Vagina (tissue), 2 donors: Measurements from ENCODE around the gene OGFOD2. TPM values are rescaled to one million over a fixed set of nuclear protein-coding genes. Genes with fewer than 3 reads are reported as not detected.

Experiments used
- DNase-seq, 2 donors: peaks; one replicate each; pipeline ENCODE4 v3.0.0-alpha.2; 2017; ENCODE audit errors: extremely low spot score in 2 of 2
- H3K27ac ChIP-seq: fragments of 200-600 bp; sonication (generic); one replicate; pipeline ENCODE4 v1.5.1; 2019
- H3K27me3 ChIP-seq: fragments of 200-600 bp; sonication (generic); one replicate; pipeline ENCODE4 v1.5.1; 2019
- H3K36me3 ChIP-seq, 2 donors: fragments of 200-600 bp; sonication (generic); one replicate each; pipeline ENCODE4 v1.5.1; 2017 to 2019
- H3K4me1 ChIP-seq: fragments of 200-600 bp; sonication (generic); one replicate; pipeline ENCODE4 v1.5.1; 2019
- H3K4me3 ChIP-seq, 2 donors: fragments of 200-600 bp; sonication (generic); 1 replicate in 1 of 2; 2 replicates in 1 of 2; pipeline ENCODE4 v1.5.1; 2016 to 2019
- H3K9me3 ChIP-seq: fragments of 200-600 bp; sonication (generic); one replicate; pipeline ENCODE4 v1.5.1; 2019
- POLR2A ChIP-seq, 2 donors: fragments of 450-650 bp; IDR thresholded peaks; one replicate each; pipeline ENCODE4 v1.6.1; 2017; ENCODE audit warnings: antibody characterized with exemption in 2 of 2, mild to moderate bottlenecking in 2 of 2, moderate library complexity in 2 of 2
- POLR2AphosphoS5 ChIP-seq, 2 donors: sonication (generic); formaldehyde crosslinking; IDR thresholded peaks; one replicate each; pipeline ENCODE4 v1.9.0; 2017; ENCODE audit warnings: antibody characterized with exemption in 2 of 2, mild to moderate bottlenecking in 2 of 2, low read depth in 1 of 2; ENCODE audit not compliant: insufficient read depth in 1 of 2
- intact Hi-C: fragments of 100-400 bp; cut with DNase I; formaldehyde crosslinking; loops from one replicate; pipeline ENCODE4 v1.15.1; 2023
- total RNA-seq: library from RNA; depleted of rRNA; stranded (reverse); fragments of >200 nt; gene quantifications from one replicate; pipeline ENCODE4 v1.2.3, GENCODE V29; 2016
- TF ChIP-seq, protein P1 (sequence below), 3 experiments: fragments of 450-650 bp in 2 of 3; fragments of 200-600 bp in 1 of 3; sonication (generic) in 1 of 3; IDR thresholded peaks; one replicate each; pipeline ENCODE4 v1.5.1; 2017 to 2019; ENCODE audit warnings: antibody characterized with exemption in 3 of 3, mild to moderate bottlenecking in 2 of 3, moderate library complexity in 2 of 3

OGFOD2 gene
- total RNA-seq, 1 donor from 2014 or later: 26.0 TPM

DNA sequence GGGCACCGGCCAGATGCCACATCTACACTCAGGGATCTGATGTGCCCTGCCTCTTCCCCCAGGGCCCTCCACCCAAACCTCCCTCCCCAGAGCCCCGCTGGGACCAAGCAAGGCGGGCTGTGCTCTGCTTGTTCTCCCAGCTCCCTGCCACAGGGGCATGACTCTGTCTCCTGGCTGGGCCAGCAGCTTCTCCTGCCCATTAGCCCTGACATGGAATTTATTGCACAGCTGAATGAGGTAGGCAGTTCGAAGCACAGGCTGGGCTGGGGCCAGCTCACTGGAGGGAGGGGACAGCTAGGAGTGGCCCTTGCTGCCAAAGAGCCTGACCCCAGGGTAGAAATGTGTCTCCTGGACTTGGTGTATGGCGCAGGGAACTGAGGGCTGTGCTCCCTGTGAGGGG is 47.8 kb downstream of the OGFOD2 start:
- peaks cover 15% of the 10 kb centered on the region for H3K4me1 ChIP-seq
- no peaks in the 10 kb centered on the region for H3K27me3 ChIP-seq
- no peaks in the 10 kb centered on the region for H3K36me3 ChIP-seq
- DNase-seq: no peak
- intact Hi-C loops: no loop called here
- TF ChIP-seq, protein P1, sequence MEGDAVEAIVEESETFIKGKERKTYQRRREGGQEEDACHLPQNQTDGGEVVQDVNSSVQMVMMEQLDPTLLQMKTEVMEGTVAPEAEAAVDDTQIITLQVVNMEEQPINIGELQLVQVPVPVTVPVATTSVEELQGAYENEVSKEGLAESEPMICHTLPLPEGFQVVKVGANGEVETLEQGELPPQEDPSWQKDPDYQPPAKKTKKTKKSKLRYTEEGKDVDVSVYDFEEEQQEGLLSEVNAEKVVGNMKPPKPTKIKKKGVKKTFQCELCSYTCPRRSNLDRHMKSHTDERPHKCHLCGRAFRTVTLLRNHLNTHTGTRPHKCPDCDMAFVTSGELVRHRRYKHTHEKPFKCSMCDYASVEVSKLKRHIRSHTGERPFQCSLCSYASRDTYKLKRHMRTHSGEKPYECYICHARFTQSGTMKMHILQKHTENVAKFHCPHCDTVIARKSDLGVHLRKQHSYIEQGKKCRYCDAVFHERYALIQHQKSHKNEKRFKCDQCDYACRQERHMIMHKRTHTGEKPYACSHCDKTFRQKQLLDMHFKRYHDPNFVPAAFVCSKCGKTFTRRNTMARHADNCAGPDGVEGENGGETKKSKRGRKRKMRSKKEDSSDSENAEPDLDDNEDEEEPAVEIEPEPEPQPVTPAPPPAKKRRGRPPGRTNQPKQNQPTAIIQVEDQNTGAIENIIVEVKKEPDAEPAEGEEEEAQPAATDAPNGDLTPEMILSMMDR (IDR thresholded peaks at IDR 0.05): no peak
- TF ChIP-seq POLR2A (IDR thresholded peaks at IDR 0.05): no peak
- TF ChIP-seq POLR2AphosphoS5 (IDR thresholded peaks at IDR 0.05; ENCODE audit: insufficient read depth in 1 of 2, low read depth in 1 of 2): no peak
- H3K27ac ChIP-seq: no peak overlapping the region
- no peak overlapping the region for H3K4me3 ChIP-seq
- H3K9me3 ChIP-seq: no peaks in the 10 kb centered on the region

GRCh38 chr12:123024819-123025391 is 49.9 kb downstream of the OGFOD2 start:
- Histone ChIP-seq H3K27ac (peak overlapping the region; percentile 63), H3K4me1 (peaks cover 7% of the 10 kb centered on the region), H3K4me3 (no peak overlapping the region), H3K27me3 (no peaks in the 10 kb centered on the region), H3K36me3 (peaks cover 0 to under 1% of the 10 kb centered on the region in 2 donors), H3K9me3 (no peaks in the 10 kb centered on the region)
- DNase-seq: no peak
- TF ChIP-seq POLR2AphosphoS5 (IDR thresholded peaks at IDR 0.05; ENCODE audit: insufficient read depth in 1 of 2, low read depth in 1 of 2): no peak
- TF ChIP-seq POLR2A (IDR thresholded peaks at IDR 0.05): no peak
- TF ChIP-seq, protein P1 (IDR thresholded peaks at IDR 0.05): no peak
- intact Hi-C loops: no loop called here

- no peaks in the 10 kb centered on the region for H3K9me3 ChIP-seq
- DNase-seq: no peak
- no peaks in the 10 kb centered on the region for H3K27me3 ChIP-seq
- intact Hi-C loops: no loop called here
- H3K4me3 ChIP-seq: no peak overlapping the region
- no peak overlapping the region for H3K27ac ChIP-seq
- peaks cover 7% of the 10 kb centered on the region for H3K4me1 ChIP-seq
- TF ChIP-seq POLR2A (IDR thresholded peaks at IDR 0.05) (no peak), POLR2AphosphoS5 (IDR thresholded peaks at IDR 0.05; ENCODE audit: insufficient read depth in 1 of 2, low read depth in 1 of 2) (no peak)
- TF ChIP-seq, protein P1 (IDR thresholded peaks at IDR 0.05): no peak
- peaks cover 0 to 4% of the 10 kb centered on the region in 2 donors for H3K36me3 ChIP-seq
Observed at GRCh38 chr12:123026094-123026853, 51.2 kb downstream of the OGFOD2 start.

- intact Hi-C loops: no loop called here
- Histone ChIP-seq H3K27me3 (no peaks in the 10 kb centered on the region), H3K4me3 (no peak overlapping the region), H3K9me3 (no peaks in the 10 kb centered on the region), H3K27ac (no peak overlapping the region), H3K36me3 (peaks cover 0 to 4% of the 10 kb centered on the region in 2 donors), H3K4me1 (peaks cover 7% of the 10 kb centered on the region)
- TF ChIP-seq POLR2AphosphoS5 (IDR thresholded peaks at IDR 0.05; ENCODE audit: insufficient read depth in 1 of 2, low read depth in 1 of 2): no peak
- no peak for TF ChIP-seq POLR2A (IDR thresholded peaks at IDR 0.05)
- TF ChIP-seq, protein P1 (IDR thresholded peaks at IDR 0.05): no peak
- DNase-seq: no peak
Observed at GRCh38 chr12:123027726-123028445, 52.8 kb downstream of the OGFOD2 start.
